ENCODE measurements around the gene MLC1. TPM values are rescaled to one million over a fixed set of nuclear protein-coding genes. Genes with fewer than 3 reads are reported as not detected.

MLC1 gene
- total and polyA plus RNA-seq, 2 donors, result 0.48 to 2.4 TPM

- no peak overlapping the region for H3K4me3 ChIP-seq (ENCODE audit: low read length in 2 of 2)
- peaks cover 0 to 3% of the 10 kb centered on the region in 2 donors for H3K4me1 ChIP-seq (ENCODE audit: control insufficient read depth in 2 of 2, insufficient read depth in 2 of 2, low read length in 2 of 2)
- H3K27ac ChIP-seq (ENCODE audit: low read depth in 1 of 2, low read length in 1 of 2), result no peak overlapping the region
- H3K27me3 ChIP-seq (ENCODE audit: control insufficient read depth in 2 of 2, insufficient read depth in 1 of 2, low read length in 1 of 2), result peaks cover 4 to 32% of the 10 kb centered on the region in 2 donors
- no peak for DNase-seq (ENCODE audit: low read depth in 6 of 9, low spot score in 9 of 9)
- H3K36me3 ChIP-seq (ENCODE audit: control insufficient read depth in 2 of 2, insufficient read depth in 2 of 2, low read length in 1 of 2), result no peaks in the 10 kb centered on the region
- 92% methylated on average over 24 of the region's 24 CpGs for WGBS
- H3K9me3 ChIP-seq (ENCODE audit: control insufficient read depth in 2 of 2, insufficient read depth in 1 of 2, low read length in 1 of 2), result peaks cover 0 to 8% of the 10 kb centered on the region in 2 donors
These were observed 49.9 kb downstream of the MLC1 start for GRCh38 chr22:50035131-50035881.

DNA sequence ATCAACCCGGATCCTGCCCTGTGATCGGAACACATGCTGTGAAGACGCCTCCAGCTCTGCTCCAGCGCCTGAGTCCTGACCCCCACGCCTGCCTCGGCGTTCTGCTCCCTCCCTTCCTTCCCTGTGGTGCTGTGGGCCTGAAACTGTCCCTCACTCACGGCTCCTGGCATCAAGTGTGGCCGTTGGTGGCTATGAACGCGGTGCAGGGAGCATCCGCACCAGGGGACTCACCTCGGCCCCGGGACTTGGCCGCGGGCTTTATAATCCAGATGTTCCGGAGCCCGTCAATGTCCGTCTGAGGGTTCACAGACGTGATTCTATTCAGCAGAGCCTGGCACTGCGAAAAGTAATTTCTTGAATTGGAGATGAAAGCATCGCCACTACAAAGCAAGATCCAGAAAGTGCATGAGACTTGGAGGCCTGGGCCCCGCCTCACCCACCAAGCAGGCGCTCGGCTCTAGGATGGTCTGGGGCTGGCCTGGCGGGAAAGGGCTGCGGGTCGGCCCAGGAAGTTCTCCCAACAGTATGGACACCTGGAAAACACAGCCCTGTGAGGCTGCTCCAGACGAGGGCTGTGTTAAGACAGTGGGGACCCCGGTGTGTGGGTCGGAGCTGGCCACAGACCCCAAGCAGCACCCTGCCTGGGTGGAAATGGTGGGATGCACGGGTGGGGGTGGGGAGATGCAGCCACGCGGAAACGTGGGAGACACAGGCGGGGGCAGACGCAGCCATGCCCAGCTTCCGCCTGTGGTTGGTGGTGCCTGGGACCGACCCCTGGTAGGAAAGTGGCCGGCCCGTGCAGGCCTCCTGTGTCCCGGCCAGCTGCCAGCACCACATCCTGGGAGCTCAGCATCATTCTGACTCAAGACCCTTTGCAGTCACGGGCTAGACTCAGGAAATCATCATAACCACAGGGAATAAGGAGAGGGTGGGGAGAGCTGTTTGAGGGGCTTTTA, 50.8 kb downstream of the MLC1 start:
- Histone ChIP-seq H3K4me1 (ENCODE audit: control insufficient read depth in 2 of 2, insufficient read depth in 2 of 2, low read length in 2 of 2) (peaks cover 0 to 3% of the 10 kb centered on the region in 2 donors), H3K9me3 (ENCODE audit: control insufficient read depth in 2 of 2, insufficient read depth in 1 of 2, low read length in 1 of 2) (peaks cover 0 to 4% of the 10 kb centered on the region in 2 donors), H3K4me3 (ENCODE audit: low read length in 2 of 2) (no peak overlapping the region), H3K27me3 (ENCODE audit: control insufficient read depth in 2 of 2, insufficient read depth in 1 of 2, low read length in 1 of 2) (peaks cover 12 to 41% of the 10 kb centered on the region in 2 donors), H3K27ac (ENCODE audit: low read depth in 1 of 2, low read length in 1 of 2) (no peak overlapping the region), H3K36me3 (ENCODE audit: control insufficient read depth in 2 of 2, insufficient read depth in 2 of 2, low read length in 1 of 2) (no peaks in the 10 kb centered on the region)
- no peak for DNase-seq (ENCODE audit: low read depth in 6 of 9, low spot score in 9 of 9)
- 89% methylated on average over 43 of the region's 43 CpGs for WGBS

DNA sequence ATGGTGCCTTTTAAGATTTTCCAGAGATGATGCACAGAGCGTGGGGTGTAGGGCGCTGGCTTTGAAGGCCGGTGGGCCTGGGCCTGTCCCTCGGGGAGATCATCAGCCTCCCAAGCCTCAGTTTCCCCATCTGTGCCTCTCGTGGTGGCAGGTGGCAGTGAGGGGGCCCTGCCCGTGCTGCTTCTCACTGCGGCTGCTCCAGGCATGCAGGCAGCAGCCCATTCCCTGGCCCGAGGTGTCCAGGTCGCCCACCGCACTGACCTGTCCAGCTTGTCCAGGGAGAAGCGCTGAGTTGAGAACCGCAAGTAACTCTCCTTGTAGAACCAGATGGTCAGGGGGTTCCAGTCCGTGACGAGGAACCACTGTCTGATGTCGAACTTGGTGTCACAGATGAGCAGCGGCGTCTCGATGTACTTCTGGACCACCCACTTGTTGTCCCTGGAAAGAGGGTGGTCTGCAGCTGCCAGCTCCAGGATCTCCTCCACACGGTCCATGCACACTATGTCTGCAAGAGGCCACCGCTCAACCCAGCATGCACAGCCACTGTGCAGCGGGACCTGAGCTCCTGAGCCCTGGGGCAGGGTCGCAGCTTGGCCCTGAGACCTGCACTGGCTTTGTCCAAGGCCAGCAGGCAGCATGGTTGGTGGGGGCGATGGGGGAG, 52.2 kb downstream of the MLC1 start:
- no peaks in the 10 kb centered on the region for H3K36me3 ChIP-seq (ENCODE audit: control insufficient read depth in 2 of 2, insufficient read depth in 2 of 2, low read length in 1 of 2)
- H3K4me1 ChIP-seq (ENCODE audit: control insufficient read depth in 2 of 2, insufficient read depth in 2 of 2, low read length in 2 of 2), result peaks cover 0 to 3% of the 10 kb centered on the region in 2 donors
- no peak overlapping the region for H3K27ac ChIP-seq (ENCODE audit: low read depth in 1 of 2, low read length in 1 of 2)
- WGBS, result 97% methylated on average over 23 of the region's 23 CpGs
- H3K9me3 ChIP-seq (ENCODE audit: control insufficient read depth in 2 of 2, insufficient read depth in 1 of 2, low read length in 1 of 2), result no peaks in the 10 kb centered on the region
- peaks cover 12 to 43% of the 10 kb centered on the region in 2 donors for H3K27me3 ChIP-seq (ENCODE audit: control insufficient read depth in 2 of 2, insufficient read depth in 1 of 2, low read length in 1 of 2)
- H3K4me3 ChIP-seq (ENCODE audit: low read length in 2 of 2), result no peak overlapping the region
- no peak for DNase-seq (ENCODE audit: low read depth in 6 of 9, low spot score in 9 of 9)

DNA sequence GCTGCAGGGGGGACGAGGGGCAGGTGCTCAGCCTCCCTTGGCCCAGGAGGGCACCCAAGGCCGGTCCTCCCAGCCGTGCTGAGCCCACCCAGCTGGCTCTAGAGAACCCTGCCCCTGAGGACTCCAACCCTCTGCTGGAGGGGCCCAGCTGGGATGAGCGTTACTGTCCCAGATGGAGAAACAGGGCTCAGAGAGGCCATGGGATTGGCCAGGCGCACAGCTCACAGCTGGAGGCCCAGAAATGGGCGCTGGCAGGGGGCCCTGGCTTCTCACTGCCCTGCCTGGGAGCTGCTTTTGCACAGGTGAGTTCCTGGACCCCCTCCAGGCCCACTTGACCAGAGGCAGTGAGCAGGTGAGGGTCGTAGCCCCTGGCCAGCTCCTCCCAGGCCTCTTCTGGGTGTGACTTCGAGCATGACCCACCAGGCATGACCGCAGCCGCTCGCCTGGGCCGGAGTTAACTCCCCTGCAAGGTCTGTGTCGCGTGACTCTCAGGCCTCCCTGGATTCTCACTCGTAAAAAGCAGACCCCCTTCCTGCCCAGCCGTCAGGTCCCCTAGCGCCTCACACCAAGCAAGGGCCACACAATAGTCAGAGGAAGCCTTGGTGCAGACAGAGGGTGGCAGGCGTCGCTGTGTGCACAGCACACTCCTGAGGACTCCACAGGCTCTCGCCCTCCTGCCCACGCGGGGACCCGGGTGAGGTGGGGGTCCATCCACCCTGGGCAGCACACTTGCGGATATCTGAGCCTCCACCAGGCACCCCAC, 52.9 kb downstream of the MLC1 start:
- no peak for DNase-seq (ENCODE audit: low read depth in 6 of 9, low spot score in 9 of 9)
- no peak overlapping the region for H3K27ac ChIP-seq (ENCODE audit: low read depth in 1 of 2, low read length in 1 of 2)
- H3K4me3 ChIP-seq (ENCODE audit: low read length in 2 of 2), result no peak overlapping the region
- peaks cover 12 to 43% of the 10 kb centered on the region in 2 donors for H3K27me3 ChIP-seq (ENCODE audit: control insufficient read depth in 2 of 2, insufficient read depth in 1 of 2, low read length in 1 of 2)
- no peaks in the 10 kb centered on the region for H3K9me3 ChIP-seq (ENCODE audit: control insufficient read depth in 2 of 2, insufficient read depth in 1 of 2, low read length in 1 of 2)
- WGBS, result 87% methylated on average over 24 of the region's 24 CpGs
- H3K36me3 ChIP-seq (ENCODE audit: control insufficient read depth in 2 of 2, insufficient read depth in 2 of 2, low read length in 1 of 2), result no peaks in the 10 kb centered on the region
- H3K4me1 ChIP-seq (ENCODE audit: control insufficient read depth in 2 of 2, insufficient read depth in 2 of 2, low read length in 2 of 2), result peaks cover 0 to 3% of the 10 kb centered on the region in 2 donors

DNA sequence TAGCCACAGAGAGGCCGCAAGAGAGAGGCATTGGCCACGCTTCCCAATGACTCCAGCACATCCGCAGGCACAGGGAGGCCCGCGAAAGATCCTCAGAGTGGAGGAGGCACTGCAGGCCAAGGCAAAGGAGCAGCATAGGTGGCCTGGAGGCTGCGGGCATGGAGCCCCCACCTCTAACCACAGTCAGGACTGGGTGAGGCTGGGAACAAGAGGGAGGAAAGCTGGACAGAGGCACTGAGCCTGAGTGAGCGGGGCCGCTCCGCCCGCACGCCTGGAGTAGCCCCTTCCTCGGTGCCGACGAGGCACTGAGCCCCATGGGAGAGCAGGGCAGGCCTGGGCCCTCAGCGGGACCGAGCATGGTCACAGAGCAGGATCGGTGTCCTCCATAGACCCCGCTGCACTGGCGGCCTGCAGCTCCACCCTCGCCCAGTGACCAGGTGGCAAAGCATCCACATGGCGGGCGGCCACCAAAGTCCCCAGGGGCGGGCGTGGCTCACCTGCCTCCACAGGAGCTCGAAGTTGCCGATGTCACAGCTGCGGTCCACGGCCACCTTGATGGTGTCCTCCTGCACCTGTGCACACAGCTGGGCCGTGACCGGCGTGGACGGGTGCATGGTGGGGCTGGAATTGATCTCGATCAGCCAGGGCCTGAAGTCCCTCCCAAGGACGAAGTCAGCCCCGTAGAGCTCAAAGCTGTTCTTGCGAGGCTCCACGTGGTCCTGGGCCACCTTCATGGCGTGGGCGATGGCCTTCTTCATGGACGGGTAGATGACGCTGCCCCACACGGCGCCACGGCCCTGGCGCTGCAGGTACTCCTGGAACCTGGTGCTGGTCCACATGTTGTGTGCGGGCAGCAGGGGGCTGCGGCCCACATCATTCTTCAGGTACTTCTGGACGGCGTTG, 53.8 kb downstream of the MLC1 start:
- WGBS, result 97% methylated on average over 49 of the region's 49 CpGs
- no peak overlapping the region for H3K4me3 ChIP-seq (ENCODE audit: low read length in 2 of 2)
- DNase-seq (ENCODE audit: low read depth in 6 of 9, low spot score in 9 of 9), result no peak
- no peak overlapping the region for H3K27ac ChIP-seq (ENCODE audit: low read depth in 1 of 2, low read length in 1 of 2)
- no peaks in the 10 kb centered on the region for H3K9me3 ChIP-seq (ENCODE audit: control insufficient read depth in 2 of 2, insufficient read depth in 1 of 2, low read length in 1 of 2)
- peaks cover 12 to 43% of the 10 kb centered on the region in 2 donors for H3K27me3 ChIP-seq (ENCODE audit: control insufficient read depth in 2 of 2, insufficient read depth in 1 of 2, low read length in 1 of 2)
- no peaks in the 10 kb centered on the region for H3K36me3 ChIP-seq (ENCODE audit: control insufficient read depth in 2 of 2, insufficient read depth in 2 of 2, low read length in 1 of 2)
- peaks cover 0 to 3% of the 10 kb centered on the region in 2 donors for H3K4me1 ChIP-seq (ENCODE audit: control insufficient read depth in 2 of 2, insufficient read depth in 2 of 2, low read length in 2 of 2)

- DNase-seq (ENCODE audit: low read depth in 6 of 9, low spot score in 9 of 9), result peak in 8 of 9 donors; percentile 24 to 82 (median 52)
These were observed 54.7 kb downstream of the MLC1 start for GRCh38 chr22:50030297-50031188.

GRCh38 chr22:50027639-50028537, 57.3 kb downstream of the MLC1 start:
- Histone ChIP-seq H3K27me3 (ENCODE audit: control insufficient read depth in 2 of 2, insufficient read depth in 1 of 2, low read length in 1 of 2) (peaks cover 13 to 24% of the 10 kb centered on the region in 2 donors), H3K4me3 (ENCODE audit: low read length in 2 of 2) (no peak overlapping the region), H3K9me3 (ENCODE audit: control insufficient read depth in 2 of 2, insufficient read depth in 1 of 2, low read length in 1 of 2) (no peaks in the 10 kb centered on the region), H3K4me1 (ENCODE audit: control insufficient read depth in 2 of 2, insufficient read depth in 2 of 2, low read length in 2 of 2) (peaks cover 0 to 3% of the 10 kb centered on the region in 2 donors), H3K27ac (ENCODE audit: low read depth in 1 of 2, low read length in 1 of 2) (no peak overlapping the region), H3K36me3 (ENCODE audit: control insufficient read depth in 2 of 2, insufficient read depth in 2 of 2, low read length in 1 of 2) (no peaks in the 10 kb centered on the region)
- WGBS, result 87% methylated on average over 42 of the region's 42 CpGs
- DNase-seq (ENCODE audit: low read depth in 6 of 9, low spot score in 9 of 9), result peak in 1 of 9 donors; percentile 26

More at GRCh38 chr22:50030297-50031188, 54.7 kb downstream of the MLC1 start:
- Histone ChIP-seq H3K4me1 (ENCODE audit: control insufficient read depth in 2 of 2, insufficient read depth in 2 of 2, low read length in 2 of 2) (peaks cover 0 to 3% of the 10 kb centered on the region in 2 donors), H3K9me3 (ENCODE audit: control insufficient read depth in 2 of 2, insufficient read depth in 1 of 2, low read length in 1 of 2) (no peaks in the 10 kb centered on the region), H3K36me3 (ENCODE audit: control insufficient read depth in 2 of 2, insufficient read depth in 2 of 2, low read length in 1 of 2) (no peaks in the 10 kb centered on the region), H3K27ac (ENCODE audit: low read depth in 1 of 2, low read length in 1 of 2) (no peak overlapping the region), H3K4me3 (ENCODE audit: low read length in 2 of 2) (no peak overlapping the region), H3K27me3 (ENCODE audit: control insufficient read depth in 2 of 2, insufficient read depth in 1 of 2, low read length in 1 of 2) (peaks cover 13 to 38% of the 10 kb centered on the region in 2 donors)
- 21% methylated on average over 52 of the region's 52 CpGs for WGBS

Data from thymus (tissue), 11 donors.